Measurements from ENCODE around the gene LRRC40.

The LRRC40 gene

GRCh38 chr1:70208292-70208691 is 2.9 kb upstream of the LRRC40 start:
- no peaks in the 10 kb centered on the region for H3K9me3 ChIP-seq (ENCODE audit: control insufficient read depth, insufficient read depth, low read depth, low read length)
- H3K36me3 ChIP-seq (ENCODE audit: control insufficient read depth in 2 of 2, insufficient read depth in 1 of 2, low read length in 2 of 2): peaks cover 8 to 26% of the 10 kb centered on the region in 2 experiments; a peak in 2 of 3 replicates
- CTCF ChIA-PET: no interaction called here
- H3K4me1 ChIP-seq (ENCODE audit: control insufficient read depth, insufficient read depth, low read length): no peaks in the 10 kb centered on the region
- no peak overlapping the region for H3K4me3 ChIP-seq (ENCODE audit: low read depth, low read length)
- H3K27ac ChIP-seq (ENCODE audit: extremely low read depth, low read depth, low read length): no peak overlapping the region
- no peak for TF ChIP-seq ZNF155 (tag by site-specific recombination; IDR thresholded peaks at IDR 0.05)
- TF ChIP-seq ZNF513 (tag by site-specific recombination; IDR thresholded peaks at IDR 0.05): no peak
- TF ChIP-seq INSM2 (tag by site-specific recombination; IDR thresholded peaks at IDR 0.05): no peak
- TF ChIP-seq MEIS1 (CRISPR knock-in tag; IDR thresholded peaks at IDR 0.05; ENCODE audit: borderline replicate concordance): no peak
- no peak for TF ChIP-seq ZNF169 (tag by site-specific recombination; IDR thresholded peaks at IDR 0.05)
- no peak for TF ChIP-seq ZNF140 (tag by site-specific recombination; IDR thresholded peaks at IDR 0.05)
- TF ChIP-seq ZBTB8A (tag by site-specific recombination; IDR thresholded peaks at IDR 0.05): no peak
- no peak for TF ChIP-seq ZNF433 (tag by site-specific recombination; IDR thresholded peaks at IDR 0.05; ENCODE audit: low read depth)
- TF ChIP-seq ZNF426 (tag by site-specific recombination; IDR thresholded peaks at IDR 0.05): no peak
- no peak for TF ChIP-seq ZNF843 (tag by site-specific recombination; IDR thresholded peaks at IDR 0.05)
- no peak for TF ChIP-seq ZNF362 (tag by site-specific recombination; IDR thresholded peaks at IDR 0.05)
- no peak for TF ChIP-seq ZNF776 (tag by site-specific recombination; IDR thresholded peaks at IDR 0.05; ENCODE audit: borderline replicate concordance)
- TF ChIP-seq ZNF518A (tag by site-specific recombination; conservative IDR thresholded peaks at IDR 0.05; ENCODE audit: low read depth): no peak
- no peak for TF ChIP-seq ZNF266 (tag by site-specific recombination; IDR thresholded peaks at IDR 0.05; ENCODE audit: low read depth)
- no peak for TF ChIP-seq ZBTB10 (tag by site-specific recombination; IDR thresholded peaks at IDR 0.05)
- TF ChIP-seq ZNF549 (tag by site-specific recombination; IDR thresholded peaks at IDR 0.05): no peak
- TF ChIP-seq ZNF561 (tag by site-specific recombination; IDR thresholded peaks at IDR 0.05; ENCODE audit: borderline replicate concordance): no peak
- no peak for TF ChIP-seq ZNF24 (tag by site-specific recombination; IDR thresholded peaks at IDR 0.05)
- TF ChIP-seq ZNF214 (tag by site-specific recombination; IDR thresholded peaks at IDR 0.05; ENCODE audit: borderline replicate concordance): no peak
- no peak for TF ChIP-seq SALL2 (tag by site-specific recombination; IDR thresholded peaks at IDR 0.05; ENCODE audit: borderline replicate concordance)
- POLR2A ChIA-PET: interaction anchor here (0.5 to 1.1 kb wide), 3 partner anchors 13 to 203 kb away, joined by 3 read pairs; partner anchors contain the start of genes CTH and SRSF11

Measured in HEK293 (cell line).